ENCODE measurements around the gene PTPRO. TPM values are rescaled to one million over a fixed set of nuclear protein-coding genes. Genes with fewer than 3 reads are reported as not detected.
A peak's percentile ranks its signal among the peaks of the same experiment; 100 is the strongest.

PTPRO gene
- total RNA-seq, 1 donor from 2014 or later = 3.0 TPM

DNA sequence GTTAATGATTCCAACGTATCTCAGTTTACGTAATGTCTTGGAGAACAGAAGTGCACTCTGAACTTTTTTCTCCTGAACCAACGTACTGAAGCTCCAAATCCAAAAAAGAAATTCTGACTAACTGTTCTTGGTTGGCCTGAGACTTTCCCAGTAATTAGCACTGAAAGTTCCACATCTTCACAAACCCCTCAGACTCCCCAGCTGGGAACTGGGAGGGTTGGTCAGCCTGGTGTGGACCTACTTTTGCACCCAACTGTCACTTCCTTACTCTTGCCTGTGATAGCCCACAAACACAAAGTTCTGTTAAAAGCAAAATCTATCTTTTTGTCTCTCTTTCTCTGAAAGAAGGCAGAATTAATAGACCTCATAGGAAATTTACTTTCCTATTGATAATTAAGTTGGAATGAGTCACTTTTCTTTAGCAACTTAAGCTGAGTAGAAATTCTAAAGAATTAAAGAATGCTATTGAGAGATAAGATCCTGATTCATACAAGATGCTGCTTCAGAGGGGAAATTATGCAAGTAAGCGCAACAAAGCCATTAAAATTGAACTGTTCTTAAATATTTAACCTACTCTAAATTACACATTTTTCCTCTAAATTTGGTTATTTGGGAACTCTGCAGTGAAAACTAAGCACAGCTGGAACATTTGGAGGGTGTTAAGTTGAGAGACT is 311.8 kb downstream of the PTPRO start:
- Mint-ChIP-seq H3K9me3 (ENCODE audit: low read depth) (no peaks in the 10 kb centered on the region), H3K4me1 (ENCODE audit: low read depth) (peaks cover 83% of the 10 kb centered on the region), H3K36me3 (ENCODE audit: low read depth) (peaks cover 16% of the 10 kb centered on the region), H3K27ac (ENCODE audit: unreplicated experiment) (peak overlapping the region; percentile 93), H3K4me3 (ENCODE audit: unreplicated experiment) (no peak overlapping the region), H3K27me3 (ENCODE audit: low read depth) (no peaks in the 10 kb centered on the region)
- DNase-seq (ENCODE audit: low spot score) = no peak
- TF ChIP-seq CTCF (IDR thresholded peaks at IDR 0.05) = no peak

DNA sequence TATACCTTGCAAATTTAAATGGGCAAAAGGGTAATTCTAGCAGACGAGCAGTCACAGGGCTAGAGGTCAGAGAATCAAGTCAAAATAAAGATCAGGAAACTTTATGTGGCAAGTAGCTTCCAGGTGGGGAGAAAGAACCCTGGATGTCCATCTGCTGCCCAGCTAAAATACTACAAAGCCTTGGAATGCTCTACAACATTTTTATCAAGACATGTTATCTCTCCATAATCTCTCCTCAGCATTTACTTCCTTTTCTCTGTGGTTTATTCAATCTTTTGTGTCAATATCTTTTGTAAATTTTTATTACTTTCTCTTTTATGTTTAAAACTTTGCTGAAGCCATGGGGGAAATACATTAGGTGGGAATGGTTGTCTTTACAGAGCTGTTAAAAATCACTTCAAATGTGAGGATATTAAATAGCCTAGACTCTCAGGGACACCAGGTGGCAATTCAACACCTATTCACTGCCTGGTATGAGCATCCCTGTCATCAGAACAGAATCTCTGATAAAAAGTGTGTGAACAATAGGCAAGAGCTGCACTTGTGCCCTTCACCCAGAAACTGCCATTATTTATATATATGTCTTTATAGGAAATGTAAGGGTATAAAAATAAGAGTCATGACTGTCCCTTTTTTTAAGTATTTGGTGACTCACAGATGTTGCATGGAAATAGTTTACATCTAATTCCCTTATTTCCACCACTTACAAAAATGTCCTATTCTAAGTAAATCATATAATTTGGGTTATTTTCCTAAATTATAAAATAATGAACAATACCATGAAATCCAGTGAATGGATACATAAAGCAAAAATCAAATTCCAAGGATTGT is 314.0 kb downstream of the PTPRO start:
- no peak for TF ChIP-seq CTCF (IDR thresholded peaks at IDR 0.05)
- no peak for DNase-seq (ENCODE audit: low spot score)
- H3K4me1 Mint-ChIP-seq (ENCODE audit: low read depth) = peaks cover 75% of the 10 kb centered on the region
- H3K27ac Mint-ChIP-seq (ENCODE audit: unreplicated experiment) = peak overlapping the region; percentile 89
- peaks cover 23% of the 10 kb centered on the region for H3K36me3 Mint-ChIP-seq (ENCODE audit: low read depth)
- no peak overlapping the region for H3K4me3 Mint-ChIP-seq (ENCODE audit: unreplicated experiment)
- no peaks in the 10 kb centered on the region for H3K27me3 Mint-ChIP-seq (ENCODE audit: low read depth)
- H3K9me3 Mint-ChIP-seq (ENCODE audit: low read depth) = no peaks in the 10 kb centered on the region

DNA sequence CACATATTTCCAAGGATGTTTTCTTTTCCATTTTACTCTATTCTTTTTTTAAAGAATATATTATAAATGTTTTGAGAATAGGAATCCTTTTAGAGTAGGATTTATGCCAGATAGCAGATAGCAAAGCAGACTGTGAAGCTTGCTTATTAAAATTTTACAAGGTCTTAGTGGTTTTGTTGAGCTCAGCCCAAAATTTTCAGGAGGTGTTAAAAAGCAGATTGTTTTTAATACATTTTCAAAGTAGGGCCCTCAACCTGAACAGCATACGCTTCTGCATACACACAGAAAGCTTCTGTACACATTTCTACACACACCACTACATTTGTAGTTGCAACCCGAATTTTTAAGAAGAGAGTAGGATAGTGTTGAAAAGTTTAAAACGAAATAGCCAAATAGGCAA is 315.9 kb downstream of the PTPRO start:
- no peaks in the 10 kb centered on the region for H3K27me3 Mint-ChIP-seq (ENCODE audit: low read depth)
- DNase-seq (ENCODE audit: low spot score) = no peak
- peak overlapping the region; percentile 89 for H3K27ac Mint-ChIP-seq (ENCODE audit: unreplicated experiment)
- no peak overlapping the region for H3K4me3 Mint-ChIP-seq (ENCODE audit: unreplicated experiment)
- H3K36me3 Mint-ChIP-seq (ENCODE audit: low read depth) = peaks cover 18% of the 10 kb centered on the region
- TF ChIP-seq CTCF (IDR thresholded peaks at IDR 0.05) = no peak
- no peaks in the 10 kb centered on the region for H3K9me3 Mint-ChIP-seq (ENCODE audit: low read depth)
- H3K4me1 Mint-ChIP-seq (ENCODE audit: low read depth) = peaks cover 71% of the 10 kb centered on the region

DNA sequence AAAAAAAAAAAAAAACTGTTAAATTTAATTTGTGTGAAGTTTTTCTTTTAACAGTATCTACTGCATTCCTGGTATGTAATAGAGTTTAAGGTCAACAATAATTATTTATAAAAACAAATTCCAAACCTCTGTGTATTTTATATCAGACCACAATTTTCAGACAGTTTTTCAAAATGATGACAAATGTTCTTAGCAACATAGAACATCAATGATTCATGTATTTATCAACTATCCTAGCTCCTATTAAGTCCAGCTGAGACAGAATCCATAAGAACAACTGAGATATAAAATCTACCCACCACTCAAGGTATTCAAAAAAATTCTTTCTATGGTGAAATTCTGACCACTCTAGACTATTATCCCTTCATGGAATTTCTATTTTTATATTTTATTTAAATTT is 322.4 kb downstream of the PTPRO start:
- TF ChIP-seq CTCF (IDR thresholded peaks at IDR 0.05) = no peak
- Mint-ChIP-seq H3K27me3 (ENCODE audit: low read depth) (no peaks in the 10 kb centered on the region), H3K4me1 (ENCODE audit: low read depth) (peaks cover 73% of the 10 kb centered on the region), H3K36me3 (ENCODE audit: low read depth) (peaks cover 25% of the 10 kb centered on the region), H3K9me3 (ENCODE audit: low read depth) (no peaks in the 10 kb centered on the region), H3K4me3 (ENCODE audit: unreplicated experiment) (no peak overlapping the region), H3K27ac (ENCODE audit: unreplicated experiment) (peak overlapping the region; percentile 84)
- DNase-seq (ENCODE audit: low spot score) = no peak

DNA sequence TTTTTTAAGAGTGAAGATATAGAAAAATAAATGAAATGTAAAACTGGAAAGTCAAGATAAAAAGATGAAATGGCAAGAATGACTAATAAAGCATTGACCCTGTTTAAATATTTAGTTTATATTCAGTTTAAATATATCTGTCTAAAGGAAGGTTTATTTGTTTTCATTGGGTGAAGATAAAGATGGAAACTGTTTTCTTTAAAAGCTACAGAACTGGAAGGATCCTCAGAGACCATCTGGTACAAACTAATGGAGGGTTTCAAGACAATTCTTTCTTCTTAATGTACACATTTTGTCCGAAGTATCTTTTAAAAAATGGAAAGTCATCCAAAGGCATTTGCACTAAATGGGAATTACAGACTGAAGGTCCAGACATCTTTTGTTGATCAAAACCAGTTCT is 324.3 kb downstream of the PTPRO start:
- no peak for DNase-seq (ENCODE audit: low spot score)
- no peak for TF ChIP-seq CTCF (IDR thresholded peaks at IDR 0.05)
- peaks cover 80% of the 10 kb centered on the region for H3K4me1 Mint-ChIP-seq (ENCODE audit: low read depth)

More for the DNA sequence above, 324.3 kb downstream of the PTPRO start:
- Mint-ChIP-seq H3K4me3 (ENCODE audit: unreplicated experiment) (no peak overlapping the region), H3K27ac (ENCODE audit: unreplicated experiment) (peak overlapping the region; percentile 93), H3K9me3 (ENCODE audit: low read depth) (no peaks in the 10 kb centered on the region), H3K27me3 (ENCODE audit: low read depth) (no peaks in the 10 kb centered on the region), H3K36me3 (ENCODE audit: low read depth) (peaks cover 21% of the 10 kb centered on the region)

Other genes with a start within 250 kb of the PTPRO start
- 10.1 to 64.8 TPM (median 10.8 TPM) in 3 replicates for gene RERG, start 101.1 kb upstream of the PTPRO start, total RNA-seq